Astrocyte of the spinal cord (primary cell): Measurements from ENCODE around the gene RMI2.

Source experiments
- DNase-seq: peaks from one replicate; pipeline ENCODE4 v3.0.0; 2011; ENCODE audit warnings: low read depth, low spot score
- H3K4me3 ChIP-seq: 2 replicates; pipeline ENCODE4 v1.5.1; 2011; ENCODE audit warnings: low read depth, mild to moderate bottlenecking, low read length, moderate library complexity
- CTCF ChIP-seq: IDR thresholded peaks from 2 replicates; pipeline ENCODE4 v1.5.1; 2012; ENCODE audit warnings: low read depth, mild to moderate bottlenecking, low read length, inconsistent platforms
- in situ Hi-C: cut with HindIII; loops from 2 replicates; pipeline ENCODE4 v1.10.0; 2017; ENCODE audit warnings: low sequenced_read_pairs

Gene RMI2

GRCh38 chr16:11386054-11386680, 40.9 kb downstream of the RMI2 start:
- in situ Hi-C loops: no loop called here
- no peak for TF ChIP-seq CTCF
- no peak overlapping the region for H3K4me3 ChIP-seq
- no peak for DNase-seq

GRCh38 chr16:11386791-11387546, 41.7 kb downstream of the RMI2 start:
- H3K4me3 ChIP-seq: no peak overlapping the region
- in situ Hi-C loops: no loop called here
- DNase-seq: peak; percentile 23
- peak; percentile 66 for TF ChIP-seq CTCF

GRCh38 chr16:11389083-11389482, 43.8 kb downstream of the RMI2 start:
- DNase-seq: no peak
- no peak overlapping the region for H3K4me3 ChIP-seq
- in situ Hi-C loops: no loop called here
- no peak for TF ChIP-seq CTCF

- in situ Hi-C loops: no loop called here
- no peak for DNase-seq
- TF ChIP-seq CTCF: no peak
- no peak overlapping the region for H3K4me3 ChIP-seq
These were observed 44.6 kb downstream of the RMI2 start for GRCh38 chr16:11389631-11390565.

GRCh38 chr16:11390573-11391495, 45.6 kb downstream of the RMI2 start:
- in situ Hi-C loops: no loop called here
- DNase-seq: no peak
- TF ChIP-seq CTCF: no peak
- H3K4me3 ChIP-seq: no peak overlapping the region
